H9 (cell line): ENCODE data around the gene SELPLG. TPM values are rescaled to one million over a fixed set of nuclear protein-coding genes. Genes with fewer than 3 reads are reported as not detected.

Source experiments
- DNase-seq: peaks from one replicate; pipeline ENCODE4 v3.0.0-alpha.2; 2017
- H2AFZ ChIP-seq: one replicate; pipeline ENCODE4 v1.6.1; 2013; ENCODE audit warnings: mild to moderate bottlenecking, low read length, control low read depth, moderate library complexity
- H2AK5ac ChIP-seq: 2 replicates; pipeline ENCODE4 v1.6.1; 2013; ENCODE audit warnings: low read length, control low read depth, mixed read lengths; ENCODE audit not compliant: insufficient read length
- H2BK120ac ChIP-seq: one replicate; pipeline ENCODE4 v1.6.1; 2013; ENCODE audit warnings: low read depth, mild to moderate bottlenecking, low read length, control low read depth, inconsistent platforms; ENCODE audit not compliant: poor library complexity, severe bottlenecking
- H2BK12ac ChIP-seq: 2 replicates; pipeline ENCODE4 v1.6.1; 2013; ENCODE audit warnings: low read length, control low read depth, mixed read lengths, low read depth; ENCODE audit not compliant: insufficient read length
- H2BK15ac ChIP-seq: 2 replicates; pipeline ENCODE4 v1.6.1; 2013; ENCODE audit warnings: low read depth, low read length, control low read depth
- H2BK20ac ChIP-seq: one replicate; pipeline ENCODE4 v1.6.1; 2013; ENCODE audit warnings: low read depth, mild to moderate bottlenecking, low read length, control low read depth, inconsistent platforms; ENCODE audit not compliant: poor library complexity, severe bottlenecking
- H2BK5ac ChIP-seq: 2 replicates; pipeline ENCODE4 v1.6.1; 2013; ENCODE audit warnings: low read length, control low read depth, mixed read lengths; ENCODE audit not compliant: insufficient read length
- H3K14ac ChIP-seq: 2 replicates; pipeline ENCODE4 v1.6.1; 2013; ENCODE audit warnings: low read length, control low read depth; ENCODE audit not compliant: insufficient read depth
- H3K18ac ChIP-seq: 2 replicates; pipeline ENCODE4 v1.6.1; 2013; ENCODE audit warnings: low read depth, mild to moderate bottlenecking, mixed read lengths, low read length, control low read depth; ENCODE audit not compliant: insufficient read length
- H3K23ac ChIP-seq: 2 replicates; pipeline ENCODE4 v1.6.1; 2013; ENCODE audit warnings: low read length, control low read depth, mixed read lengths, low read depth; ENCODE audit not compliant: insufficient read length
- H3K23me2 ChIP-seq: 2 replicates; pipeline ENCODE4 v1.6.1; 2013; ENCODE audit warnings: low read depth, mild to moderate bottlenecking, mixed read lengths, low read length, control low read depth; ENCODE audit not compliant: insufficient read length, poor library complexity, severe bottlenecking
- H3K27ac ChIP-seq: 2 replicates; pipeline ENCODE4 v1.5.1; 2013; ENCODE audit warnings: low read length, control low read depth, mixed read lengths, low read depth; ENCODE audit not compliant: insufficient read length
- H3K27me3 ChIP-seq: 2 replicates; pipeline ENCODE4 v1.6.1; 2013; ENCODE audit warnings: low read length, control low read depth, inconsistent platforms; ENCODE audit not compliant: insufficient read depth
- H3K4ac ChIP-seq: 2 replicates; pipeline ENCODE4 v1.6.1; 2013; ENCODE audit warnings: low read depth, mild to moderate bottlenecking, control low read depth, inconsistent platforms, low read length, moderate library complexity
- H3K4me1 ChIP-seq: 2 replicates; pipeline ENCODE4 v1.6.1; 2013; ENCODE audit warnings: low read length, control low read depth, inconsistent platforms; ENCODE audit not compliant: insufficient read depth
- H3K4me2 ChIP-seq: 2 replicates; pipeline ENCODE4 v1.6.1; 2013; ENCODE audit warnings: low read length, control low read depth, mixed read lengths; ENCODE audit not compliant: insufficient read length, insufficient read depth
- H3K56ac ChIP-seq: 2 replicates; pipeline ENCODE4 v1.6.1; 2013; ENCODE audit warnings: low read depth, mild to moderate bottlenecking, mixed read lengths, low read length, control low read depth; ENCODE audit not compliant: insufficient read length
- H3K79me1 ChIP-seq: 2 replicates; pipeline ENCODE4 v1.6.1; 2013; ENCODE audit warnings: low read depth, mild to moderate bottlenecking, moderate library complexity, low read length, control low read depth, inconsistent platforms; ENCODE audit not compliant: insufficient read depth, poor library complexity, severe bottlenecking
- H3K79me2 ChIP-seq: 2 replicates; pipeline ENCODE4 v1.6.1; 2013; ENCODE audit warnings: low read length, control low read depth, inconsistent platforms; ENCODE audit not compliant: insufficient read depth
- H3K9ac ChIP-seq: 2 replicates; pipeline ENCODE4 v1.6.1; 2013; ENCODE audit warnings: low read length, control low read depth, mixed read lengths; ENCODE audit not compliant: insufficient read length; ENCODE audit errors: extremely low read depth
- H3K9me3 ChIP-seq: one replicate; pipeline ENCODE4 v1.6.1; 2013; ENCODE audit warnings: low read depth, low read length, inconsistent platforms; ENCODE audit not compliant: control insufficient read depth
- H3T11ph ChIP-seq: one replicate; pipeline ENCODE4 v1.6.1; 2013; ENCODE audit warnings: mild to moderate bottlenecking, low read length, control low read depth, inconsistent platforms
- H4K20me1 ChIP-seq: one replicate; pipeline ENCODE4 v1.6.1; 2013; ENCODE audit not compliant: control insufficient read depth, insufficient read length, insufficient read depth
- H4K5ac ChIP-seq: 2 replicates; pipeline ENCODE4 v1.6.1; 2013; ENCODE audit warnings: low read depth, mild to moderate bottlenecking, mixed read lengths, low read length, control low read depth; ENCODE audit not compliant: insufficient read length
- H4K8ac ChIP-seq: replicated peaks from 2 replicates; pipeline ENCODE4 v1.6.1; 2013; ENCODE audit warnings: low read length, control low read depth, mixed read lengths, low read depth; ENCODE audit not compliant: insufficient read length
- H4K91ac ChIP-seq: 2 replicates; pipeline ENCODE4 v1.6.1; 2013; ENCODE audit warnings: low read depth, mild to moderate bottlenecking, moderate library complexity, mixed read lengths, low read length, control low read depth; ENCODE audit not compliant: insufficient read length
- H3K27ac Mint-ChIP-seq, 3 experiments: 2 replicates in 2 of 3; 3 replicates in 1 of 3; pipeline ENCODE4 v1.8.0; 2020 to 2021; ENCODE audit warnings: mixed read lengths in 3 of 3, mild to moderate bottlenecking in 1 of 3, moderate library complexity in 1 of 3
- H3K27me3 Mint-ChIP-seq: 2 replicates; pipeline ENCODE4 v1.8.0; 2021; ENCODE audit warnings: low read depth, mild to moderate bottlenecking, moderate library complexity, mixed read lengths
- H3K36me3 Mint-ChIP-seq, 3 experiments: 2 replicates in 2 of 3; 3 replicates in 1 of 3; pipeline ENCODE4 v1.8.0; 2020 to 2021; ENCODE audit warnings: low read depth in 3 of 3, mixed read lengths in 3 of 3; ENCODE audit not compliant: insufficient read depth in 1 of 3
- H3K4me1 Mint-ChIP-seq, 2 experiments: 2 replicates each; pipeline ENCODE4 v1.8.0; 2020; ENCODE audit warnings: mixed read lengths in 2 of 2
- H3K4me3 Mint-ChIP-seq, 2 experiments: 2 replicates in 1 of 2; 3 replicates in 1 of 2; pipeline ENCODE4 v1.8.0; 2020 to 2021; ENCODE audit warnings: mild to moderate bottlenecking in 2 of 2, mixed read lengths in 2 of 2, moderate library complexity in 1 of 2
- H3K9me3 Mint-ChIP-seq, 2 experiments: 2 replicates in 1 of 2; 3 replicates in 1 of 2; pipeline ENCODE4 v1.8.0; 2020; ENCODE audit warnings: mild to moderate bottlenecking in 2 of 2, mixed read lengths in 2 of 2, moderate library complexity in 1 of 2
- CTCF ChIP-seq: fragments of 200-600 bp; sonication (generic); conservative IDR thresholded peaks from 3 replicates; pipeline ENCODE4 v1.8.0; 2021; ENCODE audit warnings: antibody characterized with exemption, mild to moderate bottlenecking
- WGBS: extraction: QIAGEN DNeasy Blood & Tissue Kit; methylation state at CpG from one replicate; pipeline ENCODE4 v1.1.7; 2013; ENCODE audit warnings: missing lambda C conversion rate, low lambda C conversion rate, mixed read lengths; ENCODE audit not compliant: insufficient read length; ENCODE audit errors: extremely low coverage; 5-methylcytosine and 5-hydroxymethylcytosine counted together
- total RNA-seq: library from RNA; stranded (reverse); gene quantifications from 2 replicates; pipeline ENCODE4 v1.2.1, GENCODE V29; 2021

SELPLG gene
- total RNA-seq, 1 experiment from 2014 or later, result 0.15 TPM

- H3K18ac ChIP-seq, result no peak overlapping the region
- H2BK12ac ChIP-seq, result no peak overlapping the region
- H4K8ac ChIP-seq, result no peak overlapping the region
- H3K4me1 ChIP-seq, result no peaks in the 10 kb centered on the region
- H3K4me3 Mint-ChIP-seq, result no peak overlapping the region
- H3K4me1 Mint-ChIP-seq, result peaks cover 16 to 27% of the 10 kb centered on the region in 2 experiments
- DNase-seq, result no peak
- no peaks in the 10 kb centered on the region for H3K79me1 ChIP-seq
- no peak overlapping the region for H4K5ac ChIP-seq
- no peak for TF ChIP-seq CTCF
- H3K9me3 ChIP-seq, result no peaks in the 10 kb centered on the region
- H4K20me1 ChIP-seq, result no peaks in the 10 kb centered on the region
- no peak overlapping the region for H3K4me2 ChIP-seq
- peaks cover 1% of the 10 kb centered on the region; the same call in 1 of the 2 replicates for H3K27me3 Mint-ChIP-seq
- no peaks in the 10 kb centered on the region; a peak in 1 of 5 replicates for H3K9me3 Mint-ChIP-seq
- no peak overlapping the region for H3K23ac ChIP-seq
- no peak overlapping the region for H3K9ac ChIP-seq
- no peak overlapping the region for H4K91ac ChIP-seq
- no peak overlapping the region for H2AK5ac ChIP-seq
- no peak overlapping the region for H2BK5ac ChIP-seq
- H3K56ac ChIP-seq, result no peak overlapping the region
- H2BK20ac ChIP-seq, result no peak overlapping the region
- no peak overlapping the region for H3T11ph ChIP-seq
- H3K14ac ChIP-seq, result no peak overlapping the region
- no peak overlapping the region for H3K27ac ChIP-seq
- no peaks in the 10 kb centered on the region for H3K23me2 ChIP-seq
- no peaks in the 10 kb centered on the region for H3K27me3 ChIP-seq
- no peak overlapping the region for H2AFZ ChIP-seq
- H2BK120ac ChIP-seq, result no peak overlapping the region
- no CpG with 5 or more reads among the region's 4 CpGs for WGBS
- H3K79me2 ChIP-seq, result no peaks in the 10 kb centered on the region
- H3K27ac Mint-ChIP-seq, result no peak overlapping the region
- H3K4ac ChIP-seq, result no peak overlapping the region
- H2BK15ac ChIP-seq, result no peak overlapping the region
- no peaks in the 10 kb centered on the region for H3K36me3 Mint-ChIP-seq
Measured at GRCh38 chr12:108605690-108606406, 27.8 kb downstream of the SELPLG start.
